Hepatocyte (in vitro differentiated cells): Measurements from ENCODE around the gene EML4.

Experiments used
- EZH2 ChIP-seq: fragments of 200-600 bp; sonication (generic); IDR thresholded peaks from 2 replicates; pipeline ENCODE4 v1.6.1; 2016; ENCODE audit warnings: antibody characterized with exemption, mild to moderate bottlenecking, borderline replicate concordance
- EZH2phosphoT487 ChIP-seq: fragments of 200-600 bp; sonication (generic); IDR thresholded peaks from one replicate; pipeline ENCODE4 v1.6.1; 2018; ENCODE audit warnings: antibody characterized with exemption, mild to moderate bottlenecking, low read depth, moderate library complexity; ENCODE audit not compliant: unreplicated experiment, severe bottlenecking
- TF ChIP-seq, protein P1 (sequence below): fragments of 200-600 bp; sonication (generic); IDR thresholded peaks from 2 replicates; pipeline ENCODE4 v1.5.1; 2016; ENCODE audit warnings: antibody characterized with exemption, mild to moderate bottlenecking; ENCODE audit not compliant: poor library complexity

GRCh38 chr2:42331569-42332284 lies 162.6 kb downstream of the EML4 start:
- TF ChIP-seq, protein P1, sequence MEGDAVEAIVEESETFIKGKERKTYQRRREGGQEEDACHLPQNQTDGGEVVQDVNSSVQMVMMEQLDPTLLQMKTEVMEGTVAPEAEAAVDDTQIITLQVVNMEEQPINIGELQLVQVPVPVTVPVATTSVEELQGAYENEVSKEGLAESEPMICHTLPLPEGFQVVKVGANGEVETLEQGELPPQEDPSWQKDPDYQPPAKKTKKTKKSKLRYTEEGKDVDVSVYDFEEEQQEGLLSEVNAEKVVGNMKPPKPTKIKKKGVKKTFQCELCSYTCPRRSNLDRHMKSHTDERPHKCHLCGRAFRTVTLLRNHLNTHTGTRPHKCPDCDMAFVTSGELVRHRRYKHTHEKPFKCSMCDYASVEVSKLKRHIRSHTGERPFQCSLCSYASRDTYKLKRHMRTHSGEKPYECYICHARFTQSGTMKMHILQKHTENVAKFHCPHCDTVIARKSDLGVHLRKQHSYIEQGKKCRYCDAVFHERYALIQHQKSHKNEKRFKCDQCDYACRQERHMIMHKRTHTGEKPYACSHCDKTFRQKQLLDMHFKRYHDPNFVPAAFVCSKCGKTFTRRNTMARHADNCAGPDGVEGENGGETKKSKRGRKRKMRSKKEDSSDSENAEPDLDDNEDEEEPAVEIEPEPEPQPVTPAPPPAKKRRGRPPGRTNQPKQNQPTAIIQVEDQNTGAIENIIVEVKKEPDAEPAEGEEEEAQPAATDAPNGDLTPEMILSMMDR, result no peak
- TF ChIP-seq EZH2 (no peak), EZH2phosphoT487 (no peak)
